ENCODE measurements around the gene TRIM67.

DNA sequence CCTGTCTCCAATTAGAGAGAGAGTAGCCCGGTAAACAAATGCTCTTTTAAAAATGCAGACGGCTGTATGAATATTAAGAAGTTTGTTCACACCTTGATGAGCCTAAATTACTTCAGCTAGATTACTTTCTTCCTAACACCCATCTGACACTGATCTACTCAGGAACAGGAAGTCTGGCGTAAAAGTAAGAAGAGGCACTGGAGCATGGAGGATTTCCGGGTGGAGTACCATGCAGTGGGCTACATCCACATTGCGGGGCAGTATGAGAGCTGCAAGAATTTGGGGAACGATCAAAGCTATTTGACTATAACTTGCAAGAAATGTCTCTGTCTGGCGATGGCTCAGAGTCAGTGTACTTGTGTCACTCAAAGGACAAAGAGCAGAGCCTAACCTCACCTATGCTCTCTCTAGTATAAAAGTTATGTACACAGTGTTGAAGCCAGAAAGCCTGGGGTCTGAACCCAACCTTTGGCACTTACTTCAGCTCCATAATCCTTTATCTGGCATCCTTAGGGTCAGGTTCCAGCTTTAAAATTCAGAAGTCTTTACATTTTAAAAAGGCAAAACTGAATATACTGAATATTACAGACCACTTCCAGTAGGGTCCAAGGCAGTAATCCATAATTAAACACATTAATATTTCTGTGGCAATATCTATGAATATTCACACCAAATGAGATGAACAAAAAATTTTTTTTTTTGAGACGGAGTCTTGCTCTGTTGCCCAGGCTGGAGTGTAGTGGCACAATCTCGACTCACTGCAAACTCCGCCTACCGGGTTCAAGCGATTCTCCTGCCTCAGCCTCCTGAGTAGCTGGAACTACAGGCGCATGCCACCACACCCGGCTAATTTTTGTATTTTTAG is 71.2 kb downstream of the TRIM67 start:
- TF ChIP-seq POLR2A (IDR thresholded peaks at IDR 0.05; ENCODE audit: low read depth, low read length) = no peak
- no peak for TF ChIP-seq POLR2AphosphoS5 (IDR thresholded peaks at IDR 0.05; ENCODE audit: low read depth, low read length)
